Putamen (tissue), 1 donor: ENCODE data around the gene TPX2.

ENCODE experiments used
- DNase-seq: peaks from one replicate; pipeline ENCODE4 v3.0.0-alpha.2; 2016; ENCODE audit warnings: low spot score

Gene TPX2

DNA sequence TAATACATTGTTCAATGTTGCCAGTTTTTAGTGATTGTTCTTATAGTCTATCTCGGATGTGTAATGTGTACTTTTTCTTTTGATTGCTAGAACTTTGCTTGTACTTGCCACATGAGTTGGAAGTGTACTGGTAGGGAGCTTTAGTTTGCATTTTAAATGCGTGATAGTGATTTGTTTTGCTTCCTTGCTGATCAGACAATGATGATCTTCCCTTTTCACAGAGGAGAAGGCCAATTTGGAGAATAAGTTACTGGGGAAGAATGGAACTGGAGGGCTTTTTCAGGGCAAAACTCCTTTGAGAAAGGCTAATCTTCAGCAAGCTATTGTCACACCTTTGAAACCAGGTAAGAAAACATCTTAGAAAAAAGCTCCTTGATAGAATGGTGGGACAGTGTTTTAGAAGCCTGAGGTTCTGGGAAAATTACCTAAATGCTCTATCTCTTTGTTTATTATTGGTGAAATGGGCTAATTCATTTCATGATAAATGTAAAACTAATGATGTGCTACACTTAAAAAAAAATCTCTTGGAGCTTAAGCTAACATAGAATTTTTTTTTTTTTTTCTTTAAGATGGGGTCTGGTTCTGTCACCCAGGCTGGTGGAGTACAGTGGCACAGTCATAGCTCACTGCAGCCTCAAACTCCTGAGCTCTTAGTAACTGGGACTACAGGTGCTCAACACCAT, 20.9 kb downstream of the TPX2 start:
- no peak for DNase-seq

DNA sequence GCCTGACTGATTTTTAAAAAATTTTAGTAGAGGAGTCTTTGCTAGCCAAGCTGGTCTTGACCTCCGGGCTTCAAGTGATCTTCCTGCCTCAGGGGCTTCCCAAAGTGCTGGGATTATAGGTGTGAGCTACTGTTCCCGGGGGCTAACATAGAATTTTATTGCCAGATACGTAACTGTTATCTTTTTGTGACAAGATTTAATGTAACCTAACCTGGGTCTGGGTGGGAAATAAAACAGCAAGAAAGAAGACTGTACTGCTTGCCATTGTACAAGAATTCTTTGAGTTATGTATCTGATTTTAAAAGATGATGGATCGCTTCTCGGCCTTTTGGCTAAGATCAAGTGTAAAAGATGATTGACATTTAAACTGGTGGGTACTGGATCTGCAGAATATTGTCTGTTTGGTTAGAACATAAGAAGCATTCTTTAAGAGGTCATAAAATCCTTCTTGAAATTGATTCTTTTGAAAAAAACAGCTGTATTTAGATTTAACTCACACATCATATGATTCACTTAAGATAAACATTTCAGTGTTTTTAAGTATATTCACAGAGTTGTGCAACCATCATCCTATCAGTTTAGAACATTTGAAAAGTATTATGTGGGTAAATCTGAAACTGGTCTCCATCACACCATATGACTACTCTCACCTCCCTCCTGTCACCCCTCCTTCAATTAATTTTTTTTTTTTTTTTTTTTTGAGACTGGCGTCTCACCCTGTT, 21.6 kb downstream of the TPX2 start:
- no peak for DNase-seq

DNA sequence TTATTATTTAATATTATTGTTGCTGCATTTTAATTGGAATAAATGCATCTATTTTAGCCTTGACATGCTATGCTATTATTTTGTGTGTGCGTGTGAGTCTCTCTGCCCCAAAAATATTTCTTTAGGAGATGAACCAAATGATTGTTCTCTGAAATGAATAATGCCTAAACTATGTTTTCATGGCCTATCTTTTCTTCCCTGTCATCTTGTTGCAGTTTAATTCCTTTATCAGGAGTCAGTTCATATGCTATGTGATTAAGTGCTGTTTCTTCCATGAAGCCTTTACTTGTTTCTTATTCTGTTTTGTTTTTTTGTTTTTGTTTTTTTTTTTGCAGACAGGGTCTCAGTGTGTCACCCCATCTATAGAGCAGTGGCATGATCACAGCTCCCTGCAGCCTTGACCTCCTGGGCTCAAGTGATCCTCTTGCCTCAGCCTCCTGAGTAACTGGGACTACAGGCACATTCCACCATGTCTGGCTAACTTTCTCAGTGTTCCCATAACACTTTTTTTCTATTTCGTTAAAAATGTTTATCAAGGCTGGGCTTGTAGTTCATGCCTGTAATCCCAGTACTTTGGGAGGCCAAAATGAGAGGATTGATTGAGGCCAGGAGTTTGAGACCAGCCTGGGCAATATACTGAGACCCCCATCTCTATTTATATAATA, 25.7 kb downstream of the TPX2 start:
- no peak for DNase-seq

DNA sequence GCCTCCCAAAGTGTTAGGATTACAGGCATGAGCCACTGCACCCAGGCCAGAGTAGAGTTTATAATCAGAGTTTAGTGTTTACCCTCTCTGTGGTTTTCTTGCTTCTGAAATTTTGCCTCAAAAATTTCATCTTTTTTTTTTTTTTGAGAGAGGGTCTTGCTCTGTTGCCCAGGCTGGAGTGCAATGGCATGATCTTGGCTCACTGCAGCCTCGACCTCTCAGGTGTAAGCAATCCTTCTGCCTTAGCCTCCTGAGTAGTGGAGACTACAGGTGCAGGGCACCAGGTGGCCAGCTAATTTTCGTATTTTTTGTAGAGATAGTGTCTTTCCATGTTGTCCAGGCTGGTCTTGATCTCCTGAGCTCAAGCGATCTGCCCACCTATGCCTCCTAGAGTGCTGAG, 28.7 kb downstream of the TPX2 start:
- no peak for DNase-seq

DNA sequence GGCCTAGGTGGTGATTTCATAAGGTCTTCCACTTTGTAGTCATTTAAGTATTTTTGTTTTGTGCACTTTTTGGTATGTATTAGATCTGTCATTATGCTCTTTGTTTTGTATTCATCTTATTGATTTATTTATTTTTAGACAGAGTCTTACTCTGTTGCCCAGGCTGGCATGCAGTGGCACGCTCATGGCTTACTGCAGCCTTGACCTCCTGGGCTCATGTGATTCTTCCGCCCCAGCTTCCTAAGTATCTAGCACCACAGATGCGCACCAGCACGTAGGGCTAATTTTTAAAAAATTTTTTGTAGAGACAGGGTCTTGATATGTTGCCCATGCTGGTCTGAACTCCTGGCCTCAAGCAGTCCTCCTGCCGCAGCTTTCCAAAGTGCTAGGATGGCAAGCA, 30.6 kb downstream of the TPX2 start:
- DNase-seq, result no peak

DNA sequence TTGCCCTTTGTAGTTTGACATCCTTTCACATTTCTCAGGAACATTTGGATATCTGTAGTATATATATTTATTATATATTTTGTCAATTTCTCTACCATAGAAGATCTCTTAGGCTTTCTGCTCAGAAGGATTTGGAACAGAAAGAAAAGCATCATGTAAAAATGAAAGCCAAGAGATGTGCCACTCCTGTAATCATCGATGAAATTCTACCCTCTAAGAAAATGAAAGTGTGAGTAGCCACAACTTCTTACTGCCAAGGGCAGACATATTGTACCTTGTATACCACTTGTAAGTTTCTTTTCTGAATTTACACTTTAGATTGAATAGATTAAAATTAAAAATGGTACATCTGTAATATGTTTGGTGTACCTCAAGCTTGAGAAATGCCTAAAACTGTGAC, 31.2 kb downstream of the TPX2 start:
- DNase-seq, result no peak

DNA sequence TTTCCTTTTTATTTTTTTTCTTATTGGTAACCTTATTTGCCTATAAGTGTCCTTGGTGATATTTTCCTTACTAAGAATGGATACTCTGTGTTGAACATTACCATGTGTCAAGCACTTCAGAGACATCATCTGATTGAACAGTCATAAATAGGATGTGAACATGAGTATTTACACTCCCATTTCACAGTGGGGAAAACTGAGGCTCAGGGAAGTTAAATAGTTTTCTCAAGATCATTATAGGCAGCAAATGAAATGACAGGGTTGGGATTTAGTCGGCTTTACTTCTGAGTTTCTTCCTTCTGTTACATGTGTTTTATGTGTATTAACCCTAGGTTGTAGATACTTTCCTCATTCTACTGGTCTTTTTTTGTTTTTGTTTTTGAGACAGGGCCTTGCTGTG, 35.3 kb downstream of the TPX2 start:
- no peak for DNase-seq

DNA sequence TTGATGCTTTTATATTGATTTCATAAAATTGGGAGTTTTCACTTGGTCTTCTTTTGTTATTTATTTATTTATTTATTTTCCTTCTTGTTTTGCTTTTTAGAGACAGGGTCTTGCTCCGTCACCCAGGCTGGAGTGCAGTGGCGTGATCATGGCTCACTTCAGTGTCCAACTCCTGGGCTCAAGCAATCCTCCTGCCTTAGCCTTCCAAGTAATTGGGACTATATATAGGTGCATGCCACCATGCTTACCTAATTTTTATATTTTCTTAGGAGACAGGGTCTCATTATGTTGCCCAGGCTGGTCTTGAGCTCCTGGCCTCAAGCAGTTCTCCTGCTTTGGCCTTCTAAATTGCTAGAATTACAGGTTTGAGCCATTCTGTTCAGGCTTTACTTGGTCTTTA, 41.7 kb downstream of the TPX2 start:
- DNase-seq, result no peak

DNA sequence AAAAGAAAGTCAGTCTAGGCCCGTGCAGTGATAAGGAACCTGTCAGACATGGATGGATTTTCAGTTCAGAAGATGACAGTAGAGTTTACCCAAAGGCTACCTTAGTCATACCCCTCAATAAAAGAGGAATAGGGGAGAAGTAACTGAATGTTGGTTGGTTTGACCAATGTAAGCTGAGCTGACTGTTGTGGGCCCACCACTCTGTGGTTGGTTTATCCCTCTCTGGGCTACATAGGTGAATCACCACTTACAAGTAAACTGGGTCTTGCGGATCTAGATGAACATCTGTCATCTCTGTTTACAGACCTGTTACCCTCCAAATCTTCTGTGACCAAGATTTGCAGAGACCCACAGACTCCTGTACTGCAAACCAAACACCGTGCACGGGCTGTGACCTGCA, 42.9 kb downstream of the TPX2 start:
- no peak for DNase-seq

DNA sequence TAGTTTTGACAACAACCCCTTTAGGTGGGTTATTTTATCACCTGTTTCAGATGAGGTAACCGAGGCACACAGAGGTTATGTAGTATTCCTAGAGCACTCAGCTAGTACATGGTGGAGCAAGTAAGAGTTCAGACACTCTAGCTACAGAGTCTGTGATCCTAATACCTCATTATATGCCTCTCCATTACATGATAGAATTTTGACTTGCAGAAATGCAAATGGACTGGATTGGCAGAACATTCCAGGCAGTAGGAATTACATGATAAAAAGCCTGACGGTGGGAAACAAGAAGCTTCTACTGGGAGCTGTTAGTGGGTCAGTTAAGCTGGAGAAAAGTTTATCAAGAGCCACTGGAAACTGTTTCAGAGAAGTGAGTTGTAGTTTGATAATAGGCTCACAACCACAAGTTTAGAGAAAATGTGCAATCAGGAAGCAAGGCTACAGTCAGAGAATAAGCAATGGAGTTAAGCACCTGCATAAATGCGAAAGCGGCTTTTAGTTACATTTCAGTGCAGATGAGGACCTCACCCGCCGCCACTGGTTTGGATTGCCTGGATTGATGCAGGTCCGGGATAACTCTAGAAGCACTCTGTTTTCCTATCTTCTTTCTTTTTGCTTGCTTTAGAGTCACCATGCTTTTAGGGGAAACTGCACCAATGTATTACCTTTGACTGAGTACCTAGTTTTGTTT, 45.4 kb downstream of the TPX2 start:
- no peak for DNase-seq

DNA sequence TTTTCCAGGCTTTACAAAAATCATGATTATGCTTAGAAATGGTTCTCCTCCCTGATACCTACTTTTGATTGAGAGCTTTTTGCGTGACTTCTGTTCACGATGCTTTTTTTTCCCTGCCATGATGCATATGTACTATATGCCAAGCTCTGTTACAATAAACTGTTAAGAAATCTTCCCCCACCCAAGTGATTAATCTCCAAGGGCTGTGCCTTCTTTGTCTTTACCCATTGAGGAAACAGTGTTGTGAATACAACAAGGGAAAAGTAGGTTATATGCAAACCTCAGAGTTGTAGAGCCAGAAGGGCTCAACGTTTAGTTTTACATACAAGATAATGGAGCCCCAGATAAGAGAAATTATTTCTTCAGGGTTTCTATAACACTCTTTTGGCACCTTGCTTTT, 46.0 kb downstream of the TPX2 start:
- DNase-seq, result no peak

DNA sequence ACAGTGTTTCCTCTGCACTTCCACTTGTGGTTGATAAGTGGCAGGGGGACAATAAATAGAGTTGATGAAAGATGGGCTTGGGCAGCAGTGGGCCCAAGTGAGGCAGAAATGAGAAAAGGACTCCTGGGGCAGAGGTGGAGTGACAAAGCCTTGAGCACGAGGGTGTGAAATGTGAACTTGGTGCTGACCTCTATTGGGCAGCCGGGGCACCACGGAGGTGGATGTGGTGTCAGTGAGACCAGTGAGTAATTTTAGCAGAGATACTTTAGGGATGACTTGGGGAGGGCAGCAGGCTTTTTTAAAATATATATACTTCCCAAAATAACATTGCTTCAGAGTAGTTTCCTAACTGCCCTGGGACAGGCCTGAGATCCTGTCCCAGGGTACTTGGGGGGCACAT, 49.5 kb downstream of the TPX2 start:
- no peak for DNase-seq

DNA sequence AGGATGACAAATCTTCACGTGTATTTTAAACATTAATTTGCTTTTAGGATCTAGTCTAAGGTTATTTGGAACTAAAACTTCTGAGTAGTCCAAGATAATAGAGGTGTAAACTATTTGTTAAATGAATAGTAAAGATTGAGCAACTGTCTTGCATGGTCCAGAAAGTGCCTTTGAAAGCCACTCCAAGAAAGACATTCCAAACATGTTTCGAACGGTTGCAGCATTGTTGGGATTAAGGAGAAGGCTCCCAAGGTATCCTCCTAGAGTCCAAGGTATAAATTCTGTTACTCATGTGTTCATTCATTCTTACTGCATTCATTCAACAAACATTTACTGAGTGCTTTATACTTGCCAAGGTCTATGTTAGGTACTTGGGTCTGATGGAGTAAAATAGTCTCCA, 51.3 kb downstream of the TPX2 start:
- no peak for DNase-seq

DNA sequence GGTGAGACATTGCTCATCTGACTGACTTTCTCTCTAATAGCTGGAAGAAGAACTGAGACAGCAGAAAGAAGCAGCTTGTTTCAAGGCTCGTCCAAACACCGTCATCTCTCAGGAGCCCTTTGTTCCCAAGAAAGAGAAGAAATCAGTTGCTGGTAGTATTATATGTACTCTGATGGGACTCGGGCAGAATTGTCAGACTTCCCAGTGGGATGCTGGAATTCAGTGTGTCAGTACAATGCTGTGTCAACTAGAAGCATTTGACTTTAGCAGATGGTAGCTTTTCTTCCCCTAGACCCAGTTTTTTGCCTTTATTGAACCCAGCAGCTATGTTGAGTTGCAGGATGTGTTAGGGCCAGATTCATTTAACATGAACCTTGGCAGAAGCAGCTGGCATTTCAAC, 58.3 kb downstream of the TPX2 start:
- no peak for DNase-seq

DNA sequence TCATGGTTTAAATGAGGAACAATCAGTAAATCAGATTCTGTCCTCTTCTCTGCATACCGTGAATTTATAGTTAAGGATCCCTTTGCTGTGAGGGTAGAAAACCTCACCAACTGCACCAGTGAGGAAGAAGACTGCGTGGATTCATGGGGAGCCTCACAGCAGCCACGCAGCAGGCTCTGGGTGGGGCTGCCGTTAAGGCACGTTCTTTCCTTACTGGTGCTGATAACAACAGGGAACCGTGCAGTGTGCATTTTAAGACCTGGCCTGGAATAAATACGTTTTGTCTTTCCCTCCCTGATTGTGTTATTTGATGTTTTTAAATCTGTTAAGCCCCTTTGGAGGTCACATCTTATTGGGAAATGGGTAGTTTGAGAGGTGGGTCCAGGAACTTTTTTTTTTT, 62.4 kb downstream of the TPX2 start:
- no peak for DNase-seq

DNA sequence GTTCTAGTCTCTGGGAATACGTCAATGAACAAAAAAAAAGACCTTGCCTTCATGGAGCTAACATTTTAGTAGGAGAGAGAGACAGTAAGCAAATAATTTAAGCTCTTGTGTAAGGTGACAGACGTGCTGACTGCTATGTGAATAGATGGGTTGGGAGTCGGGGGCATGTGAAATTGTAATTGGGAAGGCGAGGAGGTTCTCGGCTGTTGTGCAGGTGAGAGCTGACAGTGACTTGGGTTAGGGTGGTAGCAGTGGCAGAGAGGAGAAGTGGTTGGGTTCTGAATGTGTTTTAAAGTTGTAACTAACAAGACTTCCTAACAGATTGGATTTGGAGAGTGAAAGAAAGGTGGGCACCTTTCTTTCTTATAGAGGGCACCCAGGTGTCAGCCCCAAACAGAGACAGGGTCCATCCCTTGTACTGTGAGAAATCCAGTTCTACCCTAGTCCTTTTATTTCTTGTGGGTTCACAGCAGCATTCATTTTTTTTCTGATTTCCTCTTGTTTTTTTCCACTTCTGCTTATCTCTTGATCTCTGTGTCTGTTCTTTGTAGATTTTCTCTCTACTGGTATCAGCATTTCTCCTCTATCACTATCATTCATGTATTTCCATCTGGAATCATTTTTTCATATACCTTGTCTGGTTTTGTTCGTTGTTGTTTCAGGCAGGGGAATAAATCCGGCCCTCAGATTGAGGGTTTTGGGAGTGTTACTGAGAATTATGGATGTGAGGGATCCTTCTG, 64.6 kb downstream of the TPX2 start:
- DNase-seq, result no peak

DNA sequence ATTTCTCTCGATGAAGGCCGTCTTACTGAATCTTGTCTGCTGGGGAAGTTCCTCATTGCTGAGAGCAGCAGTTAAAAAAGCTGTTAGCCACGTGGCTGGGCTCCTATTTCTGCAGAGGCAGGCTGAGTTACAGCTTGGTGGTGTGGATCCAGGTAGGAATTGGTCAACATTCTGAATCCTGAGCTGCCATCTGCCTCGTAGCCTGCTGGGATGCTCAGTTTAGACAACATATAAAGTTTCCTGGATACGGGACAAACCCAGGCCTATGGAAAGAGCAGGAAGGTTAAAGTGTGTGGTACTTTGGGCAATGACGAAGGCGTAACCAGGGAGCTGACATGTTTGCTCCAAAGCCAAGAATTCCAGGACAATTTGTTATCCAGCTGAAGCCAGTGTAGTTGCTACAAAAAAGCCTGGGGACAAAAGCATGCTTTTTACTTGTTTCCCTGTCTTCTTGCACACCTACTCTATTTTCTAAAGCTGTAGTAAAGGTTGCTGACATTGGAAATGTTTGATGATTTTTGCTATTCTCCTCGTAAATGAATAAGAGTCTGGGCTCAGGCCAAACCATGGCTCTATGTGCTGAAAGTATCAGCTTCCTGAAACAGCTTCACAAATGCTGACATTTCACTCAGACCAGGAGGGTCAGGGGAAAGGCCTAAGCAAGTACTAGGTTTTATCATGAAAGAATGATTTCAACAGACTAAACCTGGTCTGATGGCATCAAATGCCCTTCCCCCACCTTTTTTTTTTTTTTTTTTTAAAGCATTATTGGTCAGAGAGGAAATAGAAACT, 67.7 kb downstream of the TPX2 start:
- no peak for DNase-seq

DNA sequence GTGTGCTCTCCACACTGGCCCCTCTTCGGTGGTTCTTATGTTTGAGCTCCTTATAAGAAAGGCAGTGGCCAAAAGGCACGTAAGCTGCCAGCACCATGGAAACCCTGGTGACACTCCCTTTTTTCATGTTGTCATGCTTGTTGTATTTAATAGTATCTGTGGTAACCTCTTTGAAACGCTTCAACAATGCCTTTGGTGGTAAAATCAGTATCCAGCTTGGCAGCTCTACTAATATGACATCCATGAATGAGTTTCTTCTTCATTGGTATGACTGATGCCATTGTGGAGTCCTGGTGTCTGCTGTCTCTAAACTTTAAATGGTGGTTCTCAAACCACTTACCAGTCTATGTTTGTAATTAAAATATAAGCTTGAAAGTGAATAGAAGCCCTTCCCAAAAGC, 69.4 kb downstream of the TPX2 start:
- no peak for DNase-seq

DNA sequence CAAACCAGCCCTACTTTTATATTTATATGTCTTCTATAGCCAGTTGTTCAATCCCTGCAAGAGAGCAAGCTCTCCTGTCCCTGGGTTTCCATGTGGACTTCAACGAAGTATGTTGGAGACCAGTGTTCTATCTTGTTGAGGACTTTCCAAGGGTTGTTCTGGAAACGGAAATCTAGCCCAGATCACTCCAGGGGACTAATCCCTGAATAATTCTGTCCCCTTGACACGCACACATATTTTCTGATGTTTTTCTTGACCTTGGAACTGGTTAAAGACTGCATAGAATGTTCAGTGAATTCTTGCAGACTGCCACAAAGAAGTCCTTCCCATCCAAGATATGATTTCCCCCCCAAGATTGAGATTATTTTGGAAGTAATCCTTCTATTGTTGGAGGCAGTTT, 70.6 kb downstream of the TPX2 start:
- DNase-seq, result no peak

DNA sequence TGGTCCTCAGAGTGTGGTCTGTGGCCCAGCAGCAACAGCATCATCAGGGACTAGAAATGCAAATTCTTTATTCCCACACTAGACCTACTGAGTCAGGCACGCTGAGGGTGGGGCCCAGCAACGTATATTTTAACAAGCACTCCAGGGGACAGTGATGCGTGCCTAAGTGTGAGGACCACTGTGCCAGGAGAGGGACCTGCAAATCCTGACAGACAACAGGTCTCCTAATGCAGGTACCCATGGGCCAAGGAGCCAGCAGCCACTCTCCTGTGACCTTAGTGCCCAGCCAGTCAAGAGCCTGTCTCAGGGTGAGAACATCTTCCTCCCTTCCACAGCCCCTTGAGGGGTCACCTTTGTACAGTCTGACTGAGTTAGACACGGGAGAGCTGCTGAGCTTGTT, 72.1 kb downstream of the TPX2 start:
- DNase-seq, result no peak
